GM21786 (cell line): ENCODE measurements around the gene LYPD1.
"Not testable (repeated sequence)": the region's sequence is repeated elsewhere in the genome, so short reads cannot be mapped to it uniquely, and the experiment has no call there.

Source experiments
- ATAC-seq: cut with Tn5 transposase; IDR thresholded peaks from one replicate; pipeline ENCODE4 v1.9.1; 2021; ENCODE audit not compliant: unreplicated experiment

Gene LYPD1, protein sequence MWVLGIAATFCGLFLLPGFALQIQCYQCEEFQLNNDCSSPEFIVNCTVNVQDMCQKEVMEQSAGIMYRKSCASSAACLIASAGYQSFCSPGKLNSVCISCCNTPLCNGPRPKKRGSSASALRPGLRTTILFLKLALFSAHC

DNA sequence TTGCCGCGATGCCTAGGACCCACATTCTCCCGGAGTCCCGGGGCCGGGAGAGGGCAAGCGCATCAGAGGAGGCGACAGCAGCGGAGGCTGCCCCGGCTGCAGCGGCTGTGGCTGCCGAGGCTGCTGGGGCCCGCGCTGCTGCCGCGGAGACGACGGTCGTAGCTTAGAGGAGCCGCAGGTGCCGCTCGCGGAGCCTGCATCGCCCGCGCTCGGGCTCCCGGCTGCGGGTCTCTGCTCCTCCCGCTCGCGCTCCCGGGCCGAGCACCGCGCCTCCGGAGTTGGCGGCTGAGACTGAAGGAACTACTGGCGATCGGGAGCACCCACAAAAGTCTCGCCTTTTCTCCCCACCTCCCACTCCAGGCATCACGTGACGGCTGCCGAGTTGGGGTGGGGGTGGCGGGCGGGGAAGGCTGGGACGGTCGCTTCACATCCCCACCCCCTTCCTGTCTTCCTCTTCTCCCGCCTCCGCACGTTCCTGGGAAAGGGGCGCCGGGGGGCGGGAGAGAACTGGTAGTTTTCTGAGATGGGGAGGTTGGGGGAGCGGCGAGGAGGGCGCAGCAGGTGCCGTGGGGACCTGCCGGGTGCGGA lies at the start of gene LYPD1:
LYPD1 (minus strand) TSS at position 298 of the 588 bp plus-strand sequence; CDS start at position 25, 273 bp downstream.
- ATAC-seq, result no peak

- ATAC-seq, result no peak
Measured at GRCh38 chr2:132719480-132719879, 49.5 kb upstream of the LYPD1 start.

DNA sequence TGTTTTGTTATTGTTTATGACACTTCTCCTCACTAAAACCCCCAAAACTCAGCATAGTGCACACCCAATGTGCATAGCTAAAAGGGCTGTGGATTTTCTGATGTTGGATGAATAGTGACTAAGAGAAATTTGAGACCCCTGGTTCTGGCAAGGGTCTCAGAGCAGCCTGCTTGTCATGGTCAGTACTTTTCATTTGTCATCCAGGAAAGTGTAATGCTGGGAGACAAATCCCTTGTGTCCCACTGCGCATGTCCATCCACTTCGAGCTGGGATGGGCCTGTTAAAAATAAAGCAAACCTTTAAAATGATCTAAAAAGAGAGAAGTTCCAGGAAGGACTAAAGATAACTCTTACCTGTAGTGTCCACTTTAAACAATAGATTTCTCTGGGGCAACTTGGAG lies 46.9 kb upstream of the LYPD1 start:
- ATAC-seq, result no peak

DNA sequence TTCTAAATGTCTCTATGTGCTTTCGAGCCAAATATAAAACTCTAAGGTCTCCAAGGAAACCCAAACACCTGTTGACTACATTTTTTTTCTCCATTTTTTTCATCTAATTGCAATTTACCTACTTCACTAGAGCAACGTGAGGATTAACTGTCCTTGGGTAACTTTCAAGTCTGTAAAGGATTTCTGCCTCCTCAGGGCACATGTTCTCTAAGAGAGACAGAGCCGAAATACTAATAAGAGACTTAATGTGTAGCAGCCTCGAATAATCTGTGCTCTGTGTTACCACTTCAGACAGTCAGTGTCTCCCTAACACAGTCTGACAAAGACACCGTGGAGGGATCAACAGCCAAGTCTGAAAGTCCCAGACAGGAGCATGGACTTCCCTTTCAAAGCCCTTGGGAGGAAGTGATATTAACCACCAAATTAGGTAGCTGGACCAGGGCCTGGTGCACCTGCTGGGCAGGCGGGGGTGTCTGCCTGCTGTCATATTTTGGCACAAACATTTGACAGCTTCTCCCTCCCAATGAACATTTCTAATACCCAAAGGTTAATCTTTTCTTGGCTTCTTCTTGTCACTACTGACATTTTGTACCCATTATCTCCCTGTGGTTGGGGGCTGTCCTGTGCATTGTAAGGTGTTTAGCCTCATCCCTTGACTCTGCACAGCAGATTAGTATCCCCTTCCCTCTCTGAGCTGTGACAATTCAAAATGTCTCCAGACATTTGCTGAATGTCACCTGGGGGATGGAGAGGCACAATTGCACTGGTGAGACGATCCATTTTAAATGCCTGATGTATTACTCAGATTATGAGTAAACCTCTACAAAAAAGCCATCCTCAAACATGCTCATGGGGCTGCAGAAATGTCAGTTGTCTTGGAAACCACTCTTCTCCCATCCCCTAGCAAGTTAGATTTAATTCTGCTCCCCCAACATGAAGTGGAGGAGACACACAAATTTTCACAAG lies 45.7 kb upstream of the LYPD1 start:
- ATAC-seq, result no peak

GRCh38 chr2:132703396-132703795 lies 33.4 kb upstream of the LYPD1 start:
- no peak for ATAC-seq

GRCh38 chr2:132701810-132702209 lies 31.8 kb upstream of the LYPD1 start:
- ATAC-seq, result no peak

GRCh38 chr2:132699802-132700201 lies 29.8 kb upstream of the LYPD1 start:
- not testable (repeated sequence) for ATAC-seq

GRCh38 chr2:132698347-132698746 lies 28.3 kb upstream of the LYPD1 start:
- not testable (repeated sequence) for ATAC-seq

GRCh38 chr2:132697556-132698205 lies 27.7 kb upstream of the LYPD1 start:
- ATAC-seq, result no peak

- no peak for ATAC-seq
Measured at GRCh38 chr2:132692816-132693215, 22.8 kb upstream of the LYPD1 start.

DNA sequence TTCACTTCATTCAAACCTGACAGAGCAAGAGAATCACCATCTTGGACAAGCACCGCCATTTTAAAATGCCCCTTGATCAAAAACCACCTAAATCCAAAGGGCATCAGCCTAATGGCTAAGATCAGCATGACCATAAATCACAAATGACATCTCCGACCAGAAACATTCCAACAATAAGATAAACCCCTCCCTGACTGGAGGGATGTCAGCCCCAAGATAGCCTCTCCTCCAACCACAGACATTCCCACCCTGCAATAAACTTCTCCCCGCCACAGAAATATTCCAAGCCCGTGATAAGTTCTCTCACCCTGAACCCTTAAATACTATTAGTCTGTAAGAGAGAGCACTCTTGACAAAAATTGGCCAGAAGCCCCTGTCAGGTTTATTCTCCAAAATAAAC lies 21.6 kb upstream of the LYPD1 start:
- no peak for ATAC-seq

- no peak for ATAC-seq
Measured at GRCh38 chr2:132690664-132691303, 20.8 kb upstream of the LYPD1 start.

DNA sequence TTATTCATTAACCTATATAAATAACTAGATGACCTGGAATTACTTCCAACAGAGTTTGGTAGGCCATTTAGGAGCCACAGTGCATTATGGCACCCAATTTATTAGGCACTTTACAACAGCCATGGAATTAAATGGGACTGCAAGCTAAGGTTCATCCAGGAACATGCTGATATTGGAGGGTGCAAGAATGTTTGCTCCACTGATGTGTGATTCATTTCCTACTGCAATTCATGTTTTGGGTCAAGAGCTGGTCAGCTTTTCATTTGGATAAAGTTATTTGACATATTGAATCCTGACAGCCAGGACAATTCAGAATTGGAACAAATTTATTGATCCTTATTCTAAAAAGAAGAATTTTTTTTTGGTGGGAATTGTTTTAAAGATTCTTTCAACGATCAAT lies 11.8 kb upstream of the LYPD1 start:
- no peak for ATAC-seq

DNA sequence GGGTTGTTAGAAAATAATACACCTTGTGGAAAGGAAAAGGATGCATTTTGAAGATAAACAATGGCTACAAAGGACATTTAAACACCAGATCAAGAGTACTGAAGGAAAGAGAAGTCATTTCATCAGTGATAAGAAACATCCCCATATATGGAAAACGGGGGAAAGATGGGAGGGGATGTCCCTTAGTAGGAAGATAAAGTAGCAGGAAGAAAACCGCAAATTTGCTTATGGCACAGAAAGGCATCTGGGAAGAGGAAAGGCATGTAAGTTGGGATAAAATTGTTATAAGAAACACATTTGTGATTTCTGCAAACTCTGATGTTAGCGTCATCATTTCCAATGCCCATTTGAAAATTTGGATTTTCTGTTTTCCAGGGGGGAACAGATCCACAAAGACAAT lies 10.5 kb upstream of the LYPD1 start:
- ATAC-seq, result no peak

DNA sequence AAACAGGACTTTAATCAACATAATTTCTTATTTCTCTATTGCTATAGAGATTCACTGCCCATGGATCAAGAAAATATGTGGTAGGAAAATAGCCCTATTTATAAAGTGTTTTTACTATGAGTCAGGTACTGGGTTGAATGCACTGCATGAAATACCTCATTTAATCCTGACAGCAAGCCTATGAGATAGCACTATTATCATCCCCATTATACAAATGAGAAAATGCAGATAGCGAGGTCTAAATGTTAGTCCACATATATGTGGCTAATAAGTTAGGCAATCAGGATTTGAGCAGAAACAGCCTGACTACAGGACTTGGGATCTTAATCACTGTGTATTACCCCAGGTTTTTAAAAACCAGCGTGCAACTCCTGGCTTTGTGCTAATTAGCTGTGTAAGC lies 8.5 kb upstream of the LYPD1 start:
- no peak for ATAC-seq

DNA sequence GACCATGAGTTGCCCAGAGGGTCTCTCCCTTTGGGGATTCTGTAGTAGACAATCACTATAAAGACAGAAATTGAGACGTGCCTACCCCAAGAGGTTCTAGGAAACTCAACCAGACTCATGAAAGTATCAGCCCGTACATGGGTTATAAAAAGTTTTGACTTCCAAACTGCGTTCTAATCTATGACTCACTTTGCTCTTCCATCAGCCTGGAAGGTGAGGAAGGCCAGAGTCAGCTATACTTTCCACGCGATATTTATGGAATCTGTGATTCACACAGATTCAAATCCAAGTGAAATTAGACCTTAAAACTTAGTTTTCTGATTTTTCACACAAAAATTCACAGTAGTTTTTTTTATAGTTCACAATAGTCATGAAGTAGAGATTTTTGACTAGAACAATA lies 7.7 kb upstream of the LYPD1 start:
- ATAC-seq, result no peak

- ATAC-seq, result no peak
Measured at GRCh38 chr2:132676999-132677398, 7.0 kb upstream of the LYPD1 start.

- ATAC-seq, result no peak
Measured at GRCh38 chr2:132671151-132671835, 1.3 kb upstream of the LYPD1 start.

GRCh38 chr2:132670496-132671150 lies 618 bp upstream of the LYPD1 start:
- no peak for ATAC-seq
